K562 (cell line): ENCODE results near the gene SLC6A6.

Source experiments
- BACH1 ChIP-seq: fragments of 200-800 bp; sonication (Bioruptor generic); IDR thresholded peaks from 2 replicates; pipeline ENCODE4 v1.6.1; 2016; ENCODE audit warnings: missing genetic modification characterization, missing compliant biosample characterization
- BHLHE40 ChIP-seq: IDR thresholded peaks from 2 replicates; pipeline ENCODE4 v1.6.1; 2011; ENCODE audit warnings: low read length, improper control_type of control experiment
- CTCF ChIP-seq, 3 experiments: IDR thresholded peaks in 2 of 3; conservative IDR thresholded peaks in 1 of 3; 2 replicates each; pipeline ENCODE4 v1.5.1; 2011 to 2012; ENCODE audit warnings: low read length in 3 of 3, mild to moderate bottlenecking in 3 of 3, control low read depth in 2 of 3, improper control_type of control experiment in 1 of 3, inconsistent platforms in 1 of 3, low read depth in 1 of 3, mixed read lengths in 1 of 3, moderate library complexity in 1 of 3; ENCODE audit not compliant: insufficient read depth in 2 of 3
- ELF1 ChIP-seq: fragments of 200-800 bp; sonication (Bioruptor generic); IDR thresholded peaks from 2 replicates; pipeline ENCODE4 v1.6.1; 2016; ENCODE audit warnings: missing genetic modification characterization, missing compliant biosample characterization
- EZH2 ChIP-seq: IDR thresholded peaks from 2 replicates; pipeline ENCODE4 v1.6.1; 2012; ENCODE audit warnings: low read depth, mild to moderate bottlenecking, inconsistent platforms, low read length, borderline replicate concordance
- FOS ChIP-seq: IDR thresholded peaks from 3 replicates; pipeline ENCODE4 v1.6.1; 2011; ENCODE audit not compliant: insufficient read length; ENCODE audit errors: extremely low read depth
- HNRNPK ChIP-seq: fragments of 200-400 bp; formaldehyde crosslinking; IDR thresholded peaks from one replicate; pipeline ENCODE4 v1.6.1; 2018; ENCODE audit warnings: mild to moderate bottlenecking, low read depth, low read length; ENCODE audit not compliant: poor library complexity, severe bottlenecking
- KDM1A ChIP-seq, 2 experiments: fragments of 450-650 bp; IDR thresholded peaks; 2 replicates each; pipeline ENCODE4 v1.6.1; 2016; ENCODE audit warnings: mild to moderate bottlenecking in 2 of 2
- MXI1 ChIP-seq: IDR thresholded peaks from 2 replicates; pipeline ENCODE4 v1.6.1; 2011; ENCODE audit warnings: low read depth, mild to moderate bottlenecking, improper control_type of control experiment, low read length
- POLR2A ChIP-seq: fragments of 450-650 bp; conservative IDR thresholded peaks from 2 replicates; pipeline ENCODE4 v1.6.1; 2016
- TCF7L2 ChIP-seq: fragments of 150-350 bp; IDR thresholded peaks from 2 replicates; pipeline ENCODE4 v1.6.1; 2016; ENCODE audit warnings: low read depth, mild to moderate bottlenecking, low read length, moderate library complexity
- TEAD4 ChIP-seq, 2 experiments: sonication (generic) in 1 of 2; formaldehyde crosslinking in 1 of 2; IDR thresholded peaks; 2 replicates each; pipeline versions ENCODE4 v1.6.1 to v1.8.0; 2012 to 2022; ENCODE audit warnings: borderline replicate concordance in 1 of 2, inconsistent platforms in 1 of 2, low read length in 1 of 2, mild to moderate bottlenecking in 1 of 2, missing genetic modification reagents in 1 of 2

DNA sequence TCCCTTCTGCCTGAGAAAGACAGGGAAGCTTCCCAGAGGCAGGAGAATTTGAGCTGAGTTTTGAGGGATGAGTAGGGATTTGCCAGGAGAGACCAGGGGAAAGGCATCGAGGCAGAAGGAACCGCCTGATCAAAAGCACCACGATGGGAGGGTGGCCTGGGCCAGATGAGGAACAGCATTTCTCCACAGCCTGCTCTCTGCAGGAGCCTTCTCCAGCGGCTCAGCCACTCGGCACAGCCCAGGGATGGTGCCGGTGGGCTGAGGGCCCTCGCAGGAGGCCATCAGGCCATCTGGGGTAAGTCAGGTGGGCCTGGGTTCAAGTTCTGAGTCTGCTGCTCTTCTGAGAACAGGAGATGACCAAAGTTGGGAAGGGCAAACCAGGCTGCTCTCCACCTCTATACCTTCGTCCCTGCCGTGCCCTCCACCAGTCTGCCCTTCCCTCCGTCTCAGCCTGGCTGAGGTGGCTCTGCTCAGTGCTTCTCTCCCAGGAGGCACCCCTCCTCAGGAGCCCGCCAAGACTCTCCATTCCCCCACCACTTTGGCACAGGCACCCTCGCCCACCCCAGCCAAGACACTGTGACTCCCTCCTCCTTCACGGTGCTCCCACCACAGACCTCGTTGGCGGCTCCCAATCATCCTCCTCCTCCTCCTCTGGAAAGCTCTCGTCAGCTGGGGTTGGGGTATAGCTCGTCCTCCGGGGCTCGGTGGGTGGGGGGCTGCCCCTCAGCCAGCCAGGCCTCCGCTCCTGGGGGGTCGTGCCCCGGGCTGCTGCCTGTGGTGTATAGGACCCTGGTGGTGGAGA is 102.8 kb downstream of the SLC6A6 start:
- TF ChIP-seq CTCF (IDR thresholded peaks at IDR 0.05 in 2 of 3, conservative IDR thresholded peaks at IDR 0.05 in 1 of 3; ENCODE audit: insufficient read depth in 2 of 3, low read depth in 1 of 3, low read length in 3 of 3) (no peak), TEAD4 (IDR thresholded peaks at IDR 0.05; ENCODE audit: low read length) (no peak), TEAD4 (CRISPR knock-in tag; IDR thresholded peaks at IDR 0.05; ENCODE audit: borderline replicate concordance) (no peak), KDM1A (IDR thresholded peaks at IDR 0.05) (no peak), TCF7L2 (no peak), MXI1 (no peak), POLR2A (no peak), ELF1 (tag) (no peak), EZH2 (no peak), HNRNPK (no peak), FOS (no peak), BACH1 (tag) (no peak), BHLHE40 (no peak)
